DMS53 treated with DMSO at 0.1 percent for 48 hours (cell line): ENCODE measurements around the gene MGAT3.
"Not testable (repeated sequence)": the region's sequence is repeated elsewhere in the genome, so short reads cannot be mapped to it uniquely, and the experiment has no call there.

ENCODE experiments used
- DNase-seq: peaks from one replicate; lab custom pipeline; 2025; ENCODE audit not compliant: unreplicated experiment; lab: John Stamatoyannopoulos, UW

The MGAT3 gene

GRCh38 chr22:39489094-39490068 lies 32.6 kb downstream of the MGAT3 start:
- no peak for DNase-seq

GRCh38 chr22:39490135-39490798 lies 33.5 kb downstream of the MGAT3 start:
- peak; percentile 12 for DNase-seq

GRCh38 chr22:39490966-39491680 lies 34.3 kb downstream of the MGAT3 start:
- DNase-seq = no peak

- no peak for DNase-seq
Observed at GRCh38 chr22:39491696-39492095, 34.9 kb downstream of the MGAT3 start.

- no peak for DNase-seq
Observed at GRCh38 chr22:39492186-39492585, 35.4 kb downstream of the MGAT3 start.

- no peak for DNase-seq
Observed at GRCh38 chr22:39493759-39494158, 36.9 kb downstream of the MGAT3 start.

- DNase-seq = no peak
Observed at GRCh38 chr22:39494471-39495120, 37.8 kb downstream of the MGAT3 start.

- peak; percentile 38 for DNase-seq
Observed at GRCh38 chr22:39496131-39496838, 39.5 kb downstream of the MGAT3 start.

- DNase-seq = no peak
Observed at GRCh38 chr22:39497429-39497828, 40.6 kb downstream of the MGAT3 start.

- DNase-seq = no peak
Observed at GRCh38 chr22:39498368-39498767, 41.6 kb downstream of the MGAT3 start.

GRCh38 chr22:39498802-39499201 lies 42.0 kb downstream of the MGAT3 start:
- DNase-seq = no peak

- no peak for DNase-seq
Observed at GRCh38 chr22:39500101-39500500, 43.3 kb downstream of the MGAT3 start.

- DNase-seq = no peak
Observed at GRCh38 chr22:39501644-39502108, 44.9 kb downstream of the MGAT3 start.

GRCh38 chr22:39502109-39502788 lies 45.4 kb downstream of the MGAT3 start, which contains the start of gene MIEF1:
Gene MIEF1, plus strand, starts transcription at chr22:39502290. Its CDS starts 9,005 bp downstream, at chr22:39511295.
- DNase-seq = peak; percentile 69

GRCh38 chr22:39502789-39503409 lies 46.1 kb downstream of the MGAT3 start:
- DNase-seq = no peak

GRCh38 chr22:39503630-39504029 lies 46.8 kb downstream of the MGAT3 start:
- DNase-seq = no peak

GRCh38 chr22:39504071-39504470 lies 47.3 kb downstream of the MGAT3 start:
- no peak for DNase-seq

GRCh38 chr22:39507021-39507420 lies 50.2 kb downstream of the MGAT3 start:
- not testable (repeated sequence) for DNase-seq

GRCh38 chr22:39508393-39508792 lies 51.6 kb downstream of the MGAT3 start:
- DNase-seq = no peak
